IMR-90 (cell line): ENCODE measurements around the gene DENND6B. TPM values are rescaled to one million over a fixed set of nuclear protein-coding genes. Genes with fewer than 3 reads are reported as not detected.

Source experiments
- ATAC-seq: fragments of 200-7000 bp; cut with Tn5 transposase; 2 replicates; pipeline ENCODE4 v1.9.1; 2020; ENCODE audit warnings: low read depth, mild to moderate bottlenecking, moderate library complexity
- BruUV-seq: library from RNA; stranded (reverse); fragments of 400-500 nt; replicated peaks from 2 replicates; lab custom pipeline; 2021; lab: Mats Ljungman, UMichigan
- CTCF ChIA-PET: fragments of 300-600 bp; formaldehyde crosslinking; extraction: SDS; loops from one replicate; lab custom pipeline; 2021; ENCODE audit warnings: antibody characterized with exemption; lab: Yijun Ruan, JAX
- POLR2A ChIA-PET: fragments of 300-600 bp; sonication (Branson Sonifier 250); formaldehyde crosslinking; loops from one replicate; lab custom pipeline; 2022; ENCODE audit warnings: antibody characterized with exemption; ENCODE audit not compliant: unreplicated experiment; lab: Charles Lee
- DNase-seq: peaks from one replicate; pipeline ENCODE4 v3.0.0; 2013
- H2AFZ ChIP-seq: replicated peaks from 2 replicates; pipeline ENCODE3; 2013; ENCODE audit warnings: low read length, mild to moderate bottlenecking; ENCODE audit not compliant: poor library complexity
- H2AK5ac ChIP-seq: 2 replicates; pipeline ENCODE4 v1.6.1; 2013; ENCODE audit warnings: low read depth, low read length, inconsistent platforms
- H2AK9ac ChIP-seq: replicated peaks from 2 replicates; pipeline ENCODE3; 2013; ENCODE audit warnings: mild to moderate bottlenecking, low read depth, low read length, moderate library complexity; ENCODE audit not compliant: poor library complexity
- H2BK120ac ChIP-seq: 2 replicates; pipeline ENCODE4 v1.6.1; 2013; ENCODE audit warnings: low read depth, low read length, inconsistent platforms
- H2BK15ac ChIP-seq: 3 replicates; pipeline ENCODE4 v1.6.1; 2013; ENCODE audit warnings: low read depth, low read length, inconsistent platforms
- H2BK20ac ChIP-seq: 2 replicates; pipeline ENCODE4 v1.6.1; 2013; ENCODE audit warnings: low read depth, mild to moderate bottlenecking, inconsistent platforms, low read length, moderate library complexity
- H2BK5ac ChIP-seq: 2 replicates; pipeline ENCODE4 v1.6.1; 2013; ENCODE audit warnings: mild to moderate bottlenecking, low read depth, low read length, inconsistent platforms; ENCODE audit not compliant: poor library complexity, severe bottlenecking
- H3K14ac ChIP-seq: replicated peaks from 2 replicates; pipeline ENCODE4 v1.6.1; 2013; ENCODE audit warnings: low read depth, low read length, inconsistent platforms
- H3K18ac ChIP-seq: 2 replicates; pipeline ENCODE4 v1.6.1; 2013; ENCODE audit warnings: low read depth, low read length, control low read depth
- H3K23ac ChIP-seq: 2 replicates; pipeline ENCODE4 v1.6.1; 2013; ENCODE audit warnings: low read depth, low read length, inconsistent platforms
- H3K27ac ChIP-seq: 2 replicates; pipeline ENCODE4 v1.5.1; 2013; ENCODE audit warnings: mild to moderate bottlenecking, control low read depth, low read length; ENCODE audit not compliant: insufficient read depth
- H3K27me3 ChIP-seq: 2 replicates; pipeline ENCODE4 v1.6.1; 2013; ENCODE audit warnings: low read length; ENCODE audit not compliant: control insufficient read depth, insufficient read depth
- H3K36me3 ChIP-seq: 2 replicates; pipeline ENCODE4 v1.6.1; 2013; ENCODE audit warnings: low read length, mixed read lengths; ENCODE audit not compliant: control insufficient read depth, insufficient read depth
- H3K4ac ChIP-seq: 2 replicates; pipeline ENCODE4 v1.6.1; 2013; ENCODE audit warnings: low read depth, low read length, inconsistent platforms
- H3K4me1 ChIP-seq: 2 replicates; pipeline ENCODE4 v1.6.1; 2013; ENCODE audit warnings: low read length, mixed read lengths; ENCODE audit not compliant: control insufficient read depth, insufficient read depth
- H3K4me2 ChIP-seq: 2 replicates; pipeline ENCODE4 v1.6.1; 2013; ENCODE audit warnings: low read depth, mild to moderate bottlenecking, control low read depth, low read length, moderate library complexity
- H3K4me3 ChIP-seq: 2 replicates; pipeline ENCODE4 v1.5.1; 2013; ENCODE audit warnings: low read depth, mild to moderate bottlenecking, control low read depth, low read length, moderate library complexity; ENCODE audit not compliant: insufficient read depth
- H3K56ac ChIP-seq: 2 replicates; pipeline ENCODE4 v1.6.1; 2013; ENCODE audit warnings: low read length, inconsistent platforms; ENCODE audit not compliant: insufficient read depth; ENCODE audit errors: extremely low read depth
- H3K79me1 ChIP-seq, 2 experiments: 2 replicates each; pipeline ENCODE4 v1.6.1; 2013; ENCODE audit warnings: low read length in 2 of 2, inconsistent platforms in 1 of 2, low read depth in 1 of 2
- H3K9ac ChIP-seq: 2 replicates; pipeline ENCODE4 v1.6.1; 2013; ENCODE audit warnings: low read depth, low read length, control low read depth
- H3K9me1 ChIP-seq: 2 replicates; pipeline ENCODE4 v1.6.1; 2013; ENCODE audit warnings: low read length, inconsistent platforms; ENCODE audit not compliant: insufficient read depth
- H3K9me3 ChIP-seq: 2 replicates; pipeline ENCODE4 v1.6.1; 2013; ENCODE audit warnings: low read length; ENCODE audit not compliant: control insufficient read depth, insufficient read depth
- H4K20me1 ChIP-seq: 2 replicates; pipeline ENCODE4 v1.6.1; 2013; ENCODE audit warnings: low read length, inconsistent platforms; ENCODE audit not compliant: insufficient read depth
- H4K5ac ChIP-seq: 2 replicates; pipeline ENCODE4 v1.6.1; 2013; ENCODE audit warnings: mild to moderate bottlenecking, low read depth, low read length, control low read depth
- H4K8ac ChIP-seq, 2 experiments: 2 replicates each; pipeline ENCODE4 v1.6.1; 2013; ENCODE audit warnings: low read depth in 2 of 2, low read length in 2 of 2, control low read depth in 1 of 2, inconsistent platforms in 1 of 2
- H4K91ac ChIP-seq: 2 replicates; pipeline ENCODE4 v1.6.1; 2013; ENCODE audit warnings: low read depth, low read length, inconsistent platforms; ENCODE audit not compliant: insufficient read depth
- CEBPB ChIP-seq: IDR thresholded peaks from 2 replicates; pipeline ENCODE4 v1.6.1; 2012; ENCODE audit warnings: low read depth, low read length, improper control_type of control experiment
- CHD1 ChIP-seq: IDR thresholded peaks from 2 replicates; pipeline ENCODE4 v1.6.1; 2012; ENCODE audit warnings: low read depth, low read length, improper control_type of control experiment
- CTCF ChIP-seq: conservative IDR thresholded peaks from 2 replicates; pipeline ENCODE4 v1.5.1; 2012; ENCODE audit warnings: mild to moderate bottlenecking, low read depth, low read length, improper control_type of control experiment
- ELK1 ChIP-seq: fragments of 150-350 bp; IDR thresholded peaks from 2 replicates; pipeline ENCODE4 v1.6.1; 2016; ENCODE audit warnings: low read depth, mild to moderate bottlenecking, low read length, moderate library complexity, borderline replicate concordance
- FOS ChIP-seq: fragments of 150-350 bp; IDR thresholded peaks from 2 replicates; pipeline ENCODE4 v1.6.1; 2016; ENCODE audit warnings: low read depth, low read length
- MAFK ChIP-seq: IDR thresholded peaks from 2 replicates; pipeline ENCODE4 v1.6.1; 2012; ENCODE audit warnings: low read depth, low read length, improper control_type of control experiment
- MAZ ChIP-seq: IDR thresholded peaks from 2 replicates; pipeline ENCODE4 v1.6.1; 2012; ENCODE audit warnings: low read depth, mild to moderate bottlenecking, low read length, improper control_type of control experiment, moderate library complexity, borderline replicate concordance
- MXI1 ChIP-seq: IDR thresholded peaks from 2 replicates; pipeline ENCODE4 v1.6.1; 2012; ENCODE audit warnings: low read depth, mild to moderate bottlenecking, low read length, moderate library complexity, borderline replicate concordance
- NFE2L2 ChIP-seq: fragments of 150-350 bp; IDR thresholded peaks from 2 replicates; pipeline ENCODE4 v1.6.1; 2016; ENCODE audit warnings: low read depth, mild to moderate bottlenecking, low read length
- POLR2A ChIP-seq: IDR thresholded peaks from 2 replicates; pipeline ENCODE4 v1.6.1; 2012; ENCODE audit warnings: mild to moderate bottlenecking, low read depth, low read length
- RCOR1 ChIP-seq: IDR thresholded peaks from 2 replicates; pipeline ENCODE4 v1.6.1; 2012; ENCODE audit warnings: mild to moderate bottlenecking, low read length, improper control_type of control experiment; ENCODE audit not compliant: insufficient replicate concordance
- RFX5 ChIP-seq: IDR thresholded peaks from 2 replicates; pipeline ENCODE4 v1.8.0; 2012; ENCODE audit warnings: low read depth, mild to moderate bottlenecking, low read length, moderate library complexity
- SMC3 ChIP-seq: fragments of 150-350 bp; IDR thresholded peaks from 2 replicates; pipeline ENCODE4 v1.6.1; 2016; ENCODE audit warnings: low read depth, mild to moderate bottlenecking, antibody characterized with exemption, low read length, moderate library complexity
- USF2 ChIP-seq: fragments of 150-350 bp; IDR thresholded peaks from 2 replicates; pipeline ENCODE4 v1.6.1; 2017; ENCODE audit warnings: mild to moderate bottlenecking, antibody characterized with exemption, low read length, low read depth
- WGBS, 2 experiments: methylation state at CpG; one replicate each; pipeline versions ENCODE4 v1.1.5 to v1.1.7; 2013; ENCODE audit warnings: missing lambda C conversion rate in 2 of 2; ENCODE audit not compliant: insufficient read length in 1 of 2; ENCODE audit errors: extremely low coverage in 2 of 2; 5-methylcytosine and 5-hydroxymethylcytosine counted together
- dilution Hi-C: fragments of 300-500 bp; cut with HindIII; formaldehyde crosslinking; loops from one replicate; pipeline ENCODE4 v1.14.3; 2018; ENCODE audit warnings: low sequenced_read_pairs; ENCODE audit not compliant: unreplicated experiment
- in situ Hi-C: fragments of 300-500 bp; cut with MboI; formaldehyde crosslinking; loops from 3 replicates; pipeline ENCODE4 v1.14.3; 2019; ENCODE audit warnings: low sequenced_read_pairs, inconsistent platforms, mixed read lengths
- intact Hi-C: fragments of 100-400 bp; cut with micrococcal nuclease; formaldehyde crosslinking; loops from 2 replicates; pipeline ENCODE4 v1.10.0; 2022
- polyA plus RNA-seq, 3 experiments: library from polyadenylated mRNA; depleted of rRNA; stranded (reverse); fragments of >200 nt; gene quantifications; 2 replicates each; pipeline ENCODE4 v1.2.3, GENCODE V29; 2012; ENCODE audit warnings: low replicate concordance in 1 of 3
- total RNA-seq: library from RNA; depleted of rRNA; stranded (reverse); fragments of >200 nt; gene quantifications from 2 replicates; pipeline ENCODE4 v1.2.3, GENCODE V29; 2012

DENND6B gene
- total and polyA plus RNA-seq, 2 of the 4 experiments (the other 2 are of a cell fraction) = 0.36 to 4.9 TPM

- TF ChIP-seq CEBPB = no peak
- TF ChIP-seq MAFK = no peak
- no peak for TF ChIP-seq FOS
- no peak for TF ChIP-seq CTCF
- TF ChIP-seq POLR2A = no peak
- TF ChIP-seq MXI1 = no peak
- TF ChIP-seq RCOR1 = no peak
- no peak for TF ChIP-seq CHD1
- no peak for TF ChIP-seq SMC3
- no peak for TF ChIP-seq MAZ
- no peak for TF ChIP-seq ELK1
- TF ChIP-seq NFE2L2 = no peak
- no peak for TF ChIP-seq RFX5
- no peak for TF ChIP-seq USF2
- Histone ChIP-seq H3K4me1 (peaks cover 70% of the 10 kb centered on the region), H3K56ac (no peak overlapping the region), H2AK9ac (peak overlapping the region; percentile 94), H2BK5ac (peak overlapping the region; percentile 91), H3K23ac (no peak overlapping the region), H2BK120ac (peak overlapping the region; percentile 16; the same call in 1 of the 2 replicates), H3K9me1 (peaks cover 22% of the 10 kb centered on the region), H4K8ac (no peak overlapping the region; a peak in 1 of 4 replicates), H2AK5ac (peak overlapping the region; percentile 80; the same call in 1 of the 2 replicates), H3K4me2 (peak overlapping the region; percentile 65; the same call in 1 of the 2 replicates), H3K4me3 (no peak overlapping the region), H3K18ac (no peak overlapping the region), H3K36me3 (peaks cover 24% of the 10 kb centered on the region; the same call in 1 of the 2 replicates), H3K4ac (peak overlapping the region; percentile 89; the same call in 1 of the 2 replicates), H3K14ac (no peak overlapping the region), H3K9me3 (no peaks in the 10 kb centered on the region), H2BK20ac (no peak overlapping the region), H3K9ac (0 out of 2 replicates have a peak overlapping the region, but pooled peaks have one; percentile 68), H3K27ac (peak overlapping the region; percentile 96), H3K79me1 (peaks cover 0 to 47% of the 10 kb centered on the region in 2 experiments; a peak in 2 of 4 replicates), H4K20me1 (peaks cover 74% of the 10 kb centered on the region), H2BK15ac (no peak overlapping the region), H4K5ac (no peak overlapping the region), H4K91ac (no peak overlapping the region), H2AFZ (no peak overlapping the region), H3K27me3 (no peaks in the 10 kb centered on the region)
- ChIA-PET POLR2A (no interaction called here), CTCF (no interaction called here)
- in situ Hi-C loops = no loop called here
- DNase-seq (no peak), ATAC-seq (no peak)
- 72% methylated on average over 6 of the region's 7 CpGs; no CpG with 5 or more reads in 1 of the 2 experiments for WGBS, 2 experiments
- no TSS peak for BruUV-seq
- dilution Hi-C loops = no loop called here
- intact Hi-C loops = no loop called here
Observed at GRCh38 chr22:50303515-50303847, 23.3 kb downstream of the DENND6B start.
